ENCODE results near the gene COL25A1. TPM values are rescaled to one million over a fixed set of nuclear protein-coding genes. Genes with fewer than 3 reads are reported as not detected.

Gene COL25A1
- total RNA-seq, 2 experiments from 2014 or later: not detected

GRCh38 chr4:108972613-108973283, 329.7 kb downstream of the COL25A1 start:
- Mint-ChIP-seq H3K9me3 (ENCODE audit: insufficient read depth) (peaks cover 24% of the 10 kb centered on the region), H3K27ac (peak overlapping the region; percentile 92), H3K36me3 (ENCODE audit: low read depth) (peaks cover 55% of the 10 kb centered on the region), H3K4me3 (peak overlapping the region; percentile 43), H3K27me3 (ENCODE audit: low read depth) (no peaks in the 10 kb centered on the region), H3K4me1 (ENCODE audit: low read depth) (peaks cover 37% of the 10 kb centered on the region)
- peak; percentile 35 for DNase-seq
- ChIA-PET POLR2A (interaction anchor here (0.6 to 0.7 kb wide), 3 partner anchors 16 to 713 kb away, joined by 3 read pairs; no protein-coding TSS in a partner anchor), CTCF (no interaction called here)
- ATAC-seq: peak; percentile 87

GRCh38 chr4:108971473-108971872, 331.0 kb downstream of the COL25A1 start:
- no peaks in the 10 kb centered on the region for H3K27me3 Mint-ChIP-seq (ENCODE audit: low read depth)
- peaks cover 21% of the 10 kb centered on the region for H3K9me3 Mint-ChIP-seq (ENCODE audit: insufficient read depth)
- no peak for DNase-seq
- H3K27ac Mint-ChIP-seq: peak overlapping the region; percentile 92
- no peak overlapping the region for H3K4me3 Mint-ChIP-seq
- ChIA-PET POLR2A (no interaction called here), CTCF (no interaction called here)
- H3K36me3 Mint-ChIP-seq (ENCODE audit: low read depth): peaks cover 49% of the 10 kb centered on the region
- ATAC-seq: no peak
- peaks cover 37% of the 10 kb centered on the region for H3K4me1 Mint-ChIP-seq (ENCODE audit: low read depth)

GRCh38 chr4:108965472-108966076, 336.9 kb downstream of the COL25A1 start:
- H3K27me3 Mint-ChIP-seq (ENCODE audit: low read depth): peaks cover 2% of the 10 kb centered on the region
- no peak overlapping the region for H3K4me3 Mint-ChIP-seq
- CTCF ChIA-PET: no interaction called here
- ATAC-seq (no peak), DNase-seq (no peak)
- no peaks in the 10 kb centered on the region for H3K4me1 Mint-ChIP-seq (ENCODE audit: low read depth)
- POLR2A ChIA-PET: no interaction called here
- no peak overlapping the region for H3K27ac Mint-ChIP-seq
- peaks cover 6% of the 10 kb centered on the region for H3K36me3 Mint-ChIP-seq (ENCODE audit: low read depth)
- no peaks in the 10 kb centered on the region for H3K9me3 Mint-ChIP-seq (ENCODE audit: insufficient read depth)

- ChIA-PET POLR2A (no interaction called here), CTCF (no interaction called here)
- DNase-seq (no peak), ATAC-seq (no peak)
- Mint-ChIP-seq H3K36me3 (ENCODE audit: low read depth) (peaks cover 6% of the 10 kb centered on the region), H3K4me1 (ENCODE audit: low read depth) (no peaks in the 10 kb centered on the region), H3K27me3 (ENCODE audit: low read depth) (peaks cover 2% of the 10 kb centered on the region), H3K4me3 (no peak overlapping the region), H3K9me3 (ENCODE audit: insufficient read depth) (no peaks in the 10 kb centered on the region), H3K27ac (no peak overlapping the region)
Measured at GRCh38 chr4:108965016-108965415, 337.4 kb downstream of the COL25A1 start.

GRCh38 chr4:108963910-108964309, 338.5 kb downstream of the COL25A1 start:
- Mint-ChIP-seq H3K4me3 (no peak overlapping the region), H3K9me3 (ENCODE audit: insufficient read depth) (no peaks in the 10 kb centered on the region), H3K36me3 (ENCODE audit: low read depth) (peaks cover 2% of the 10 kb centered on the region), H3K27me3 (ENCODE audit: low read depth) (peaks cover 9% of the 10 kb centered on the region), H3K4me1 (ENCODE audit: low read depth) (no peaks in the 10 kb centered on the region), H3K27ac (no peak overlapping the region)
- CTCF ChIA-PET: no interaction called here
- ATAC-seq: no peak
- DNase-seq: no peak
- POLR2A ChIA-PET: no interaction called here

GRCh38 chr4:108959491-108959890, 343.0 kb downstream of the COL25A1 start:
- Mint-ChIP-seq H3K36me3 (ENCODE audit: low read depth) (no peaks in the 10 kb centered on the region), H3K4me3 (no peak overlapping the region), H3K27me3 (ENCODE audit: low read depth) (peaks cover 19% of the 10 kb centered on the region), H3K9me3 (ENCODE audit: insufficient read depth) (no peaks in the 10 kb centered on the region), H3K27ac (no peak overlapping the region), H3K4me1 (ENCODE audit: low read depth) (no peaks in the 10 kb centered on the region)
- DNase-seq (no peak), ATAC-seq (no peak)
- ChIA-PET POLR2A (no interaction called here), CTCF (no interaction called here)

GRCh38 chr4:108954880-108955279, 347.6 kb downstream of the COL25A1 start:
- peaks cover 6% of the 10 kb centered on the region for H3K4me1 Mint-ChIP-seq (ENCODE audit: low read depth)
- ChIA-PET POLR2A (no interaction called here), CTCF (interaction anchor here (1.4 kb wide), 1 partner anchor 14 kb away, joined by 3 read pairs; no protein-coding TSS in a partner anchor)
- H3K36me3 Mint-ChIP-seq (ENCODE audit: low read depth): no peaks in the 10 kb centered on the region
- H3K27me3 Mint-ChIP-seq (ENCODE audit: low read depth): peaks cover 23% of the 10 kb centered on the region
- H3K4me3 Mint-ChIP-seq: no peak overlapping the region
- DNase-seq: no peak
- ATAC-seq: no peak
- H3K27ac Mint-ChIP-seq: no peak overlapping the region
- peaks cover 4% of the 10 kb centered on the region for H3K9me3 Mint-ChIP-seq (ENCODE audit: insufficient read depth)

GRCh38 chr4:108953941-108954340, 348.5 kb downstream of the COL25A1 start:
- ATAC-seq (no peak), DNase-seq (no peak)
- Mint-ChIP-seq H3K27ac (no peak overlapping the region), H3K4me3 (no peak overlapping the region), H3K9me3 (ENCODE audit: insufficient read depth) (peaks cover 4% of the 10 kb centered on the region), H3K4me1 (ENCODE audit: low read depth) (peaks cover 8% of the 10 kb centered on the region), H3K27me3 (ENCODE audit: low read depth) (peaks cover 18% of the 10 kb centered on the region), H3K36me3 (ENCODE audit: low read depth) (no peaks in the 10 kb centered on the region)
- POLR2A ChIA-PET: no interaction called here
- CTCF ChIA-PET: no interaction called here

GRCh38 chr4:108950158-108950915, 352.1 kb downstream of the COL25A1 start:
- Mint-ChIP-seq H3K9me3 (ENCODE audit: insufficient read depth) (peaks cover 4% of the 10 kb centered on the region), H3K27me3 (ENCODE audit: low read depth) (peaks cover 8% of the 10 kb centered on the region), H3K4me1 (ENCODE audit: low read depth) (peaks cover 8% of the 10 kb centered on the region), H3K27ac (no peak overlapping the region), H3K36me3 (ENCODE audit: low read depth) (no peaks in the 10 kb centered on the region), H3K4me3 (no peak overlapping the region)
- DNase-seq (no peak), ATAC-seq (no peak)
- ChIA-PET CTCF (no interaction called here), POLR2A (no interaction called here)

- peaks cover 4% of the 10 kb centered on the region for H3K9me3 Mint-ChIP-seq (ENCODE audit: insufficient read depth)
- H3K27me3 Mint-ChIP-seq (ENCODE audit: low read depth): peaks cover 13% of the 10 kb centered on the region
- DNase-seq (no peak), ATAC-seq (no peak)
- no peak overlapping the region for H3K27ac Mint-ChIP-seq
- POLR2A ChIA-PET: no interaction called here
- no peaks in the 10 kb centered on the region for H3K36me3 Mint-ChIP-seq (ENCODE audit: low read depth)
- H3K4me3 Mint-ChIP-seq: no peak overlapping the region
- peaks cover 4% of the 10 kb centered on the region for H3K4me1 Mint-ChIP-seq (ENCODE audit: low read depth)
- CTCF ChIA-PET: interaction anchor here (1.5 kb wide), 1 partner anchor 13 kb away, joined by 3 read pairs; no protein-coding TSS in a partner anchor
Measured at GRCh38 chr4:108947526-108947925, 354.9 kb downstream of the COL25A1 start.

GRCh38 chr4:108946237-108946636, 356.2 kb downstream of the COL25A1 start:
- peaks cover 4% of the 10 kb centered on the region for H3K4me1 Mint-ChIP-seq (ENCODE audit: low read depth)
- H3K9me3 Mint-ChIP-seq (ENCODE audit: insufficient read depth): no peaks in the 10 kb centered on the region
- DNase-seq (no peak), ATAC-seq (no peak)
- no peak overlapping the region for H3K4me3 Mint-ChIP-seq
- peaks cover 10% of the 10 kb centered on the region for H3K27me3 Mint-ChIP-seq (ENCODE audit: low read depth)
- CTCF ChIA-PET: no interaction called here
- POLR2A ChIA-PET: no interaction called here
- no peak overlapping the region for H3K27ac Mint-ChIP-seq
- no peaks in the 10 kb centered on the region for H3K36me3 Mint-ChIP-seq (ENCODE audit: low read depth)

GRCh38 chr4:108943976-108944591, 358.4 kb downstream of the COL25A1 start:
- Mint-ChIP-seq H3K4me3 (no peak overlapping the region), H3K27me3 (ENCODE audit: low read depth) (peaks cover 10% of the 10 kb centered on the region), H3K27ac (no peak overlapping the region), H3K9me3 (ENCODE audit: insufficient read depth) (no peaks in the 10 kb centered on the region), H3K4me1 (ENCODE audit: low read depth) (no peaks in the 10 kb centered on the region), H3K36me3 (ENCODE audit: low read depth) (no peaks in the 10 kb centered on the region)
- DNase-seq: no peak
- CTCF ChIA-PET: no interaction called here
- no peak for ATAC-seq
- POLR2A ChIA-PET: no interaction called here

Measured in activated CD8-positive, alpha-beta T cell treated with anti-CD3 and anti-CD28 coated beads, Interleukin-2, amount 10 ng/mL, durations not matched to agents 7 days and 5 days (primary cell).